Measurements from ENCODE around the gene SEC16A.

SEC16A gene

DNA sequence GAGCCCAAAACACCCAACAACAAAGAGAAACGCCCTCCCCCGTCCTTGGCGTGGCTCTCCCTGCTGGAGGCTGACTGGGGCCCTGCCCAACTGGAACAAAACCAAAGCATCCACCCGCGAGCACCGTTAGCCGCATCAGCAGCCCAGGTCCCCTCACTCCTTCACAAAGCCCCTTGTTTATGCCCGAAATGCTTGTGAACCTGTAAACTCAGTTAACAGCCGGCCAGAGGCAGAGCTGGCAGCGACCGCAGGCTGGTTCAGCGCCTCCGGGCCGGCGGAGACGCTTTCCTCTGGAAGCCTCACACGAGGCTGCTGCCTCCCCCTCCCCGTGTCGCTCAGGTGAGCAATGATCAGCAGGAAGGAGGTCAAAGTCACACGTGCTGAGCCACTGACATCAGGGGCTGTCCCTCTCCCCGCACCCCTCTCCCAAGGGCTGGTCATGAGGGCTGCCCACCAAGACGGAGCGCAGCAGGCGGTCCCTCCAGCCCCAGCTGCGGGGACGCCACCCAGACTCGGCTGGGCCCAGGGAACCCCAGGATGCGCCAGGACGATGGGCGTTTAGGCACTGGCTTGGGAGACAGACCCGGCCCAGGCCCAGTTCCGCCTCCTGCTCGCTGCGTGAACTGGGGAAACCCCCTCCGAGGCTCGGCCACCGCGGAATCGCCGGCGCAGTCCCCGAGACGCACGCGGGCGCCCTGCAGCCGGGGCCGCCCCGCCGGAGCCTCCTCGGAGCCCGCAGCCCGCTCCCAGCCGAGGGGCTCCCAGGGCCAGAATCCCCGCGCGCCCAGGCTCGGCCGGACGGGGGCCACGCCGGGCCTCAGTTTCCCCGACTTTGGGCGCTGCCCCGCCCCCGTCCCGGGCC, 83.4 kb downstream of the SEC16A start:
- peak in 1 of 3 experiments; percentile 49 for DNase-seq (ENCODE audit: low read depth in 3 of 3)

- DNase-seq (ENCODE audit: low read depth in 3 of 3) = no peak
Measured at GRCh38 chr9:136398286-136398685, 84.6 kb downstream of the SEC16A start.

GRCh38 chr9:136397643-136398042, 85.2 kb downstream of the SEC16A start:
- DNase-seq (ENCODE audit: low read depth in 3 of 3) = no peak

DNA sequence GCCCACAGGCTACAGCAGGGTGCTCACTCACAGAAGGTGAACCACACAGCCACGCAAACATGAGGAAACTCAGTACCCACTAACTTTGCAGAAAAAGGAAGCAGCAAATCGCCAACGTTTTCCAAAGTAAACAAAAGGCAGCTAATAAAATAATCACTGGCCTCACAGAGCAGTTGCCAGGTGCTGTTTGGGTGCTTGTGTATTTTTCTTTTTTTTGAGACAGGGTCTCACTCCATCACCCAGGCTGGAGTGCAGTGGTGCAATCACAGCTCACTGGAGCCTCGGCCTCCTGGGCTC, 86.7 kb downstream of the SEC16A start:
- no peak for DNase-seq (ENCODE audit: low read depth in 3 of 3)

- DNase-seq (ENCODE audit: low read depth in 3 of 3) = no peak
Measured at GRCh38 chr9:136395345-136396218, 87.3 kb downstream of the SEC16A start.

- DNase-seq (ENCODE audit: low read depth in 3 of 3) = no peak
Measured at GRCh38 chr9:136395020-136395340, 87.9 kb downstream of the SEC16A start.

- DNase-seq (ENCODE audit: low read depth in 3 of 3) = no peak
Measured at GRCh38 chr9:136394312-136395019, 88.4 kb downstream of the SEC16A start.

DNA sequence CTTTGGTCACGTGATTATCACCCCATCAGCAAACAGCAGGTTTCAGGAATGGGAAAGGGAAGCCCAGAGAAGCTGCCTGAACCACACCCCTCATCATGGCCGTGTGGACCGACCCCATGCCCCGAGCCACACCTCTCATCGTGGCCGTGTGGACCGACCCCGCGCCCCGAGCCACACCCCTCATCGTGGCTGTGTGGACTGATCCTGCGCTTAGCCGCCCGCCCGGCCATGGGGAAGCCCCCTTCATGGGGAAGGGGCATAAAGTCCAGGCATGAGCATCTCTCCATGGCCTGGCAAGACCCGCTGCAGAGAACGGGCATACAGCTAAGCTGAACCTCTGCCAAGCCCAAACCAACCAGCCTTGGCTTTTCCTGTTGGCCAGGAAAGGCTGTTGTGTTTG, 89.3 kb downstream of the SEC16A start:
- DNase-seq (ENCODE audit: low read depth in 3 of 3) = no peak

- DNase-seq (ENCODE audit: low read depth in 3 of 3) = no peak
Measured at GRCh38 chr9:136392538-136393449, 90.0 kb downstream of the SEC16A start.

- DNase-seq (ENCODE audit: low read depth in 3 of 3) = no peak
Measured at GRCh38 chr9:136391737-136392537, 90.9 kb downstream of the SEC16A start.

Measured in stimulated activated CD4-positive, alpha-beta T cell treated with anti-CD3 and anti-CD28 coated beads, TNF-alpha, amount 100 ng/mL, for 24 hours (primary cell).